CD14-positive monocyte (primary cell): ENCODE data around the gene RAI1. TPM values are rescaled to one million over a fixed set of nuclear protein-coding genes. Genes with fewer than 3 reads are reported as not detected.

ENCODE experiments used
- DNase-seq, 3 donors: peaks; one replicate each; pipeline ENCODE4 v3.0.0-alpha.2; 2011 to 2022
- H2AFZ ChIP-seq: 2 replicates; pipeline ENCODE4 v1.6.0; 2012; ENCODE audit warnings: mild to moderate bottlenecking, low read depth, low read length, inconsistent platforms; ENCODE audit not compliant: insufficient read depth, poor library complexity, severe bottlenecking
- H3K27ac ChIP-seq, 2 donors: 1 replicate in 1 of 2; 2 replicates in 1 of 2; pipeline ENCODE4 v1.5.1; 2012 to 2013; ENCODE audit warnings: low read length in 2 of 2, control low read depth in 1 of 2, inconsistent platforms in 1 of 2, low read depth in 1 of 2, mild to moderate bottlenecking in 1 of 2
- H3K27me3 ChIP-seq, 2 donors: one replicate each; pipeline versions ENCODE4 v1.6.0 to v1.6.1; 2011 to 2013; ENCODE audit warnings: low read length in 2 of 2; ENCODE audit not compliant: control insufficient read depth in 2 of 2, insufficient read depth in 2 of 2
- H3K36me3 ChIP-seq, 2 donors: replicated peaks in 1 of 2; 1 replicate in 1 of 2; 2 replicates in 1 of 2; pipeline versions ENCODE4 v1.5.1 to v1.6.1; 2012 to 2013; ENCODE audit warnings: low read length in 2 of 2, control low read depth in 1 of 2, inconsistent platforms in 1 of 2, mild to moderate bottlenecking in 1 of 2; ENCODE audit not compliant: insufficient read depth in 2 of 2, control insufficient read depth in 1 of 2
- H3K4me1 ChIP-seq, 2 donors: 1 replicate in 1 of 2; 2 replicates in 1 of 2; pipeline versions ENCODE4 v1.5.1 to v1.6.1; 2012 to 2013; ENCODE audit warnings: low read length in 2 of 2, control low read depth in 1 of 2, inconsistent platforms in 1 of 2, mild to moderate bottlenecking in 1 of 2, moderate library complexity in 1 of 2; ENCODE audit not compliant: insufficient read depth in 2 of 2, control insufficient read depth in 1 of 2
- H3K4me2 ChIP-seq: replicated peaks from 2 replicates; pipeline ENCODE3; 2012; ENCODE audit warnings: low read length, moderate library complexity, mild to moderate bottlenecking; ENCODE audit not compliant: poor library complexity, severe bottlenecking; ENCODE audit errors: extremely low read depth
- H3K4me3 ChIP-seq, 3 experiments: fragments of 200-600 bp in 1 of 3; sonication (generic) in 1 of 3; replicated peaks in 1 of 3; 1 replicate in 2 of 3; 2 replicates in 1 of 3; pipeline ENCODE4 v1.5.1; 2011 to 2013; ENCODE audit warnings: low read length in 3 of 3, mild to moderate bottlenecking in 3 of 3, control low read depth in 2 of 3, low read depth in 2 of 3, inconsistent platforms in 1 of 3, moderate library complexity in 1 of 3
- H3K79me2 ChIP-seq: 2 replicates; pipeline ENCODE4 v1.6.0; 2012; ENCODE audit warnings: mild to moderate bottlenecking, control low read depth, inconsistent platforms, low read length, moderate library complexity; ENCODE audit not compliant: insufficient read depth
- H3K9ac ChIP-seq: 2 replicates; pipeline ENCODE4 v1.6.0; 2017; ENCODE audit warnings: low read length, mild to moderate bottlenecking; ENCODE audit not compliant: insufficient read depth, poor library complexity, severe bottlenecking
- H3K9me3 ChIP-seq, 2 donors: replicated peaks in 1 of 2; 1 replicate in 1 of 2; 2 replicates in 1 of 2; pipeline versions ENCODE4 v1.5.1 to v1.6.1; 2012 to 2013; ENCODE audit warnings: low read length in 2 of 2, control low read depth in 1 of 2; ENCODE audit not compliant: control insufficient read depth in 1 of 2, insufficient read depth in 1 of 2
- H4K20me1 ChIP-seq: 2 replicates; pipeline ENCODE4 v1.6.0; 2012; ENCODE audit warnings: mild to moderate bottlenecking, low read length, control low read depth, moderate library complexity; ENCODE audit not compliant: insufficient read depth
- H3K27ac Mint-ChIP-seq, 7 donors: one replicate each; pipeline ENCODE4 v1.8.0; 2020; ENCODE audit warnings: mild to moderate bottlenecking in 7 of 7, mixed read lengths in 7 of 7, moderate library complexity in 6 of 7, inconsistent platforms in 2 of 7
- H3K27me3 Mint-ChIP-seq, 3 donors: one replicate each; pipeline ENCODE4 v1.8.0; 2021 to 2022; ENCODE audit warnings: low read depth in 3 of 3, mild to moderate bottlenecking in 3 of 3, mixed read lengths in 3 of 3, moderate library complexity in 3 of 3, inconsistent platforms in 1 of 3
- H3K36me3 Mint-ChIP-seq, 2 donors: one replicate each; pipeline ENCODE4 v1.8.0; 2020; ENCODE audit warnings: mixed read lengths in 2 of 2, inconsistent platforms in 1 of 2, mild to moderate bottlenecking in 1 of 2
- H3K4me1 Mint-ChIP-seq: one replicate; pipeline ENCODE4 v1.8.0; 2020; ENCODE audit warnings: mild to moderate bottlenecking, mixed read lengths
- H3K4me3 Mint-ChIP-seq, 2 donors: one replicate each; pipeline ENCODE4 v1.8.0; 2020; ENCODE audit warnings: mild to moderate bottlenecking in 2 of 2, mixed read lengths in 2 of 2, moderate library complexity in 1 of 2
- H3K9me3 Mint-ChIP-seq, 7 donors: one replicate each; pipeline ENCODE4 v1.8.0; 2020 to 2022; ENCODE audit warnings: mixed read lengths in 7 of 7, mild to moderate bottlenecking in 6 of 7, moderate library complexity in 6 of 7, inconsistent platforms in 2 of 7
- WGBS: methylation state at CpG from one replicate; pipeline ENCODE4 v1.1.5; 2013; ENCODE audit warnings: missing lambda C conversion rate; ENCODE audit not compliant: insufficient coverage; 5-methylcytosine and 5-hydroxymethylcytosine counted together
- intact Hi-C, 2 donors: fragments of 100-400 bp; cut with micrococcal nuclease; formaldehyde crosslinking; loops; one replicate each; pipeline versions ENCODE4 v1.15.0 to v1.15.1; 2023
- polyA plus RNA-seq, 3 donors: library from polyadenylated mRNA; depleted of rRNA in 1 of 3; unstranded in 2 of 3; stranded (reverse) in 1 of 3; fragments of 300-500 nt in 2 of 3; fragments of >200 nt in 1 of 3; fragmentation: Illumina TruSeq in 2 of 3; gene quantifications; 1 replicate in 2 of 3; 2 replicates in 1 of 3; pipeline ENCODE4 v1.2.3, GENCODE V29; 2012 to 2021
- TF ChIP-seq, protein P1 (sequence below): fragments of 200-600 bp; IDR thresholded peaks from one replicate; pipeline ENCODE4 v1.8.0; 2022; ENCODE audit warnings: antibody characterized with exemption, mild to moderate bottlenecking

Gene RAI1
- polyA plus RNA-seq, 3 donors, result 0.89 to 4.4 (median 1.5) TPM

DNA sequence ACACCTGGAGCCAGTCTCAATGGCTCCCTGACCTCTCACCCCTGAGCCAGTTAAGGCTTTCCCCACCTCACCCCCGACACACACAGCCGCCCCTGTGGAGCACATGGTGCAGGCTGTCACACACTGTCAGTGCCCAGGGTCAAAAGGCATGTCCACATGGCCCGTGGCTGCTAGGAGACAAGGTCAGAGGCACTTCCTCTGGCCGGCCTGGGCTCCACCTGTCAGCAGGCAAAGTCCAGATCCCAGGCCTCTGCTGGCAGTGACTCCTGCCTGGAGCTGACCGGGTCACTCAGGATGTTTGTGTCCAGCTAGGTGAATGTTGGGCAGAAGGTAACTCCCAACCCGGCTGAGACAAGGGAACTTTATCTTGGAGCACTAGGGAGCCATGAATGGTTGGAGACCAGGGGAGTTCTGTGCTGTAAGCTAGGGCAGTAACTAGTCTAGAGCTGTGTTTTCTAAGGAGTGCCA lies 149.5 kb downstream of the RAI1 start:
- peaks cover 16 to 28% of the 10 kb centered on the region in 2 donors for H3K36me3 ChIP-seq
- Mint-ChIP-seq H3K36me3 (peaks cover 28 to 46% of the 10 kb centered on the region in 2 donors), H3K4me1 (peaks cover 36% of the 10 kb centered on the region), H3K27ac (peak overlapping the region in 1 of 7 donors; percentile 2), H3K27me3 (peaks cover 0 to 2% (median under 1%) of the 10 kb centered on the region in 3 donors), H3K4me3 (no peak overlapping the region), H3K9me3 (no peaks in the 10 kb centered on the region)
- no peak overlapping the region for H3K4me2 ChIP-seq
- TF ChIP-seq, protein P1, sequence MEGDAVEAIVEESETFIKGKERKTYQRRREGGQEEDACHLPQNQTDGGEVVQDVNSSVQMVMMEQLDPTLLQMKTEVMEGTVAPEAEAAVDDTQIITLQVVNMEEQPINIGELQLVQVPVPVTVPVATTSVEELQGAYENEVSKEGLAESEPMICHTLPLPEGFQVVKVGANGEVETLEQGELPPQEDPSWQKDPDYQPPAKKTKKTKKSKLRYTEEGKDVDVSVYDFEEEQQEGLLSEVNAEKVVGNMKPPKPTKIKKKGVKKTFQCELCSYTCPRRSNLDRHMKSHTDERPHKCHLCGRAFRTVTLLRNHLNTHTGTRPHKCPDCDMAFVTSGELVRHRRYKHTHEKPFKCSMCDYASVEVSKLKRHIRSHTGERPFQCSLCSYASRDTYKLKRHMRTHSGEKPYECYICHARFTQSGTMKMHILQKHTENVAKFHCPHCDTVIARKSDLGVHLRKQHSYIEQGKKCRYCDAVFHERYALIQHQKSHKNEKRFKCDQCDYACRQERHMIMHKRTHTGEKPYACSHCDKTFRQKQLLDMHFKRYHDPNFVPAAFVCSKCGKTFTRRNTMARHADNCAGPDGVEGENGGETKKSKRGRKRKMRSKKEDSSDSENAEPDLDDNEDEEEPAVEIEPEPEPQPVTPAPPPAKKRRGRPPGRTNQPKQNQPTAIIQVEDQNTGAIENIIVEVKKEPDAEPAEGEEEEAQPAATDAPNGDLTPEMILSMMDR, result no peak
- no peak overlapping the region for H3K27ac ChIP-seq
- no peaks in the 10 kb centered on the region for H3K27me3 ChIP-seq
- H3K4me3 ChIP-seq, result no peak overlapping the region
- peaks cover 94% of the 10 kb centered on the region for H4K20me1 ChIP-seq
- 90% methylated on average over 6 of the region's 6 CpGs for WGBS
- H3K79me2 ChIP-seq, result peaks cover 48% of the 10 kb centered on the region
- no peak overlapping the region for H2AFZ ChIP-seq
- no peak overlapping the region for H3K9ac ChIP-seq
- H3K4me1 ChIP-seq, result peaks cover 35 to 37% of the 10 kb centered on the region in 2 donors
- DNase-seq, result no peak
- no peaks in the 10 kb centered on the region for H3K9me3 ChIP-seq
- intact Hi-C loops, result loop anchor here in 1 of 2 donors (10.0 kb wide), 1 partner anchor 146 kb away; the partner anchor contains the start of gene RAI1

GRCh38 chr17:17831208-17832031 lies 150.2 kb downstream of the RAI1 start:
- Mint-ChIP-seq H3K27me3 (peaks cover 0 to 4% (median 2%) of the 10 kb centered on the region in 3 donors), H3K9me3 (no peaks in the 10 kb centered on the region), H3K4me1 (peaks cover 33% of the 10 kb centered on the region), H3K4me3 (no peak overlapping the region), H3K27ac (peak overlapping the region in 1 of 7 donors; percentile 2), H3K36me3 (peaks cover 30 to 48% of the 10 kb centered on the region in 2 donors)
- no peaks in the 10 kb centered on the region for H3K9me3 ChIP-seq
- no peak overlapping the region for H3K4me3 ChIP-seq
- TF ChIP-seq, protein P1, result no peak
- no peak for DNase-seq
- peaks cover 16 to 28% of the 10 kb centered on the region in 2 donors for H3K36me3 ChIP-seq
- H3K27me3 ChIP-seq, result no peaks in the 10 kb centered on the region
- H3K4me2 ChIP-seq, result no peak overlapping the region
- peaks cover 90% of the 10 kb centered on the region for H4K20me1 ChIP-seq
- intact Hi-C loops, result loop anchor here in 1 of 2 donors (10.0 kb wide), 1 partner anchor 147 kb away; the partner anchor contains the start of gene RAI1
- 93% methylated on average over 11 of the region's 12 CpGs for WGBS
- no peak overlapping the region for H3K27ac ChIP-seq
- H2AFZ ChIP-seq, result no peak overlapping the region
- peaks cover 31 to 36% of the 10 kb centered on the region in 2 donors for H3K4me1 ChIP-seq
- H3K79me2 ChIP-seq, result peaks cover 51% of the 10 kb centered on the region
- no peak overlapping the region for H3K9ac ChIP-seq
